Vagina (tissue), 2 donors: ENCODE measurements around the gene CACNA1D. TPM values are rescaled to one million over a fixed set of nuclear protein-coding genes. Genes with fewer than 3 reads are reported as not detected.

Experiments
- DNase-seq, 2 donors: peaks; one replicate each; pipeline ENCODE4 v3.0.0-alpha.2; 2017; ENCODE audit errors: extremely low spot score in 2 of 2
- H3K27ac ChIP-seq: fragments of 200-600 bp; sonication (generic); one replicate; pipeline ENCODE4 v1.5.1; 2019
- H3K27me3 ChIP-seq: fragments of 200-600 bp; sonication (generic); one replicate; pipeline ENCODE4 v1.5.1; 2019
- H3K36me3 ChIP-seq, 2 donors: fragments of 200-600 bp; sonication (generic); one replicate each; pipeline ENCODE4 v1.5.1; 2017 to 2019
- H3K4me1 ChIP-seq: fragments of 200-600 bp; sonication (generic); one replicate; pipeline ENCODE4 v1.5.1; 2019
- H3K4me3 ChIP-seq, 2 donors: fragments of 200-600 bp; sonication (generic); 1 replicate in 1 of 2; 2 replicates in 1 of 2; pipeline ENCODE4 v1.5.1; 2016 to 2019
- H3K9me3 ChIP-seq: fragments of 200-600 bp; sonication (generic); one replicate; pipeline ENCODE4 v1.5.1; 2019
- CTCF ChIP-seq, 3 experiments: fragments of 450-650 bp in 2 of 3; fragments of 200-600 bp in 1 of 3; sonication (generic) in 1 of 3; IDR thresholded peaks; one replicate each; pipeline ENCODE4 v1.5.1; 2017 to 2019; ENCODE audit warnings: antibody characterized with exemption in 3 of 3, mild to moderate bottlenecking in 2 of 3, moderate library complexity in 2 of 3
- POLR2A ChIP-seq, 2 donors: fragments of 450-650 bp; IDR thresholded peaks; one replicate each; pipeline ENCODE4 v1.6.1; 2017; ENCODE audit warnings: antibody characterized with exemption in 2 of 2, mild to moderate bottlenecking in 2 of 2, moderate library complexity in 2 of 2
- POLR2AphosphoS5 ChIP-seq, 2 donors: sonication (generic); formaldehyde crosslinking; IDR thresholded peaks; one replicate each; pipeline ENCODE4 v1.9.0; 2017; ENCODE audit warnings: antibody characterized with exemption in 2 of 2, mild to moderate bottlenecking in 2 of 2, low read depth in 1 of 2; ENCODE audit not compliant: insufficient read depth in 1 of 2
- intact Hi-C: fragments of 100-400 bp; cut with DNase I; formaldehyde crosslinking; loops from one replicate; pipeline ENCODE4 v1.15.1; 2023
- total RNA-seq: library from RNA; depleted of rRNA; stranded (reverse); fragments of >200 nt; gene quantifications from one replicate; pipeline ENCODE4 v1.2.3, GENCODE V29; 2016

The CACNA1D gene
- total RNA-seq, 1 donor from 2014 or later, result 0.74 TPM

GRCh38 chr3:53696401-53697172 lies 202.2 kb downstream of the CACNA1D start:
- Histone ChIP-seq H3K27me3 (no peaks in the 10 kb centered on the region), H3K4me3 (no peak overlapping the region), H3K36me3 (no peaks in the 10 kb centered on the region), H3K4me1 (no peaks in the 10 kb centered on the region), H3K9me3 (no peaks in the 10 kb centered on the region), H3K27ac (no peak overlapping the region)
- DNase-seq, result peak in 1 of 2 donors; percentile 69
- no peak for TF ChIP-seq POLR2AphosphoS5 (IDR thresholded peaks at IDR 0.05; ENCODE audit: insufficient read depth in 1 of 2, low read depth in 1 of 2)
- no peak for TF ChIP-seq CTCF (IDR thresholded peaks at IDR 0.05)
- TF ChIP-seq POLR2A (IDR thresholded peaks at IDR 0.05), result no peak
- intact Hi-C loops, result no loop called here

GRCh38 chr3:53700441-53700840 lies 206.0 kb downstream of the CACNA1D start:
- no peaks in the 10 kb centered on the region for H3K36me3 ChIP-seq
- H3K27me3 ChIP-seq, result no peaks in the 10 kb centered on the region
- no peaks in the 10 kb centered on the region for H3K9me3 ChIP-seq
- no peak overlapping the region for H3K27ac ChIP-seq
- no peak overlapping the region for H3K4me3 ChIP-seq
- peak in 1 of 2 donors; percentile 56 for DNase-seq
- intact Hi-C loops, result no loop called here
- no peak for TF ChIP-seq CTCF (IDR thresholded peaks at IDR 0.05)
- no peak for TF ChIP-seq POLR2AphosphoS5 (IDR thresholded peaks at IDR 0.05; ENCODE audit: insufficient read depth in 1 of 2, low read depth in 1 of 2)
- no peak for TF ChIP-seq POLR2A (IDR thresholded peaks at IDR 0.05)
- no peaks in the 10 kb centered on the region for H3K4me1 ChIP-seq

- no peak overlapping the region for H3K4me3 ChIP-seq
- intact Hi-C loops, result no loop called here
- no peak for TF ChIP-seq POLR2A (IDR thresholded peaks at IDR 0.05)
- TF ChIP-seq POLR2AphosphoS5 (IDR thresholded peaks at IDR 0.05; ENCODE audit: insufficient read depth in 1 of 2, low read depth in 1 of 2), result no peak
- no peak for TF ChIP-seq CTCF (IDR thresholded peaks at IDR 0.05)
- no peaks in the 10 kb centered on the region for H3K9me3 ChIP-seq
- H3K27ac ChIP-seq, result no peak overlapping the region
- H3K27me3 ChIP-seq, result no peaks in the 10 kb centered on the region
- H3K4me1 ChIP-seq, result no peaks in the 10 kb centered on the region
- peak; percentile 52 to 64 for DNase-seq
- H3K36me3 ChIP-seq, result no peaks in the 10 kb centered on the region
Measured at GRCh38 chr3:53702776-53703530, 208.5 kb downstream of the CACNA1D start.

DNA sequence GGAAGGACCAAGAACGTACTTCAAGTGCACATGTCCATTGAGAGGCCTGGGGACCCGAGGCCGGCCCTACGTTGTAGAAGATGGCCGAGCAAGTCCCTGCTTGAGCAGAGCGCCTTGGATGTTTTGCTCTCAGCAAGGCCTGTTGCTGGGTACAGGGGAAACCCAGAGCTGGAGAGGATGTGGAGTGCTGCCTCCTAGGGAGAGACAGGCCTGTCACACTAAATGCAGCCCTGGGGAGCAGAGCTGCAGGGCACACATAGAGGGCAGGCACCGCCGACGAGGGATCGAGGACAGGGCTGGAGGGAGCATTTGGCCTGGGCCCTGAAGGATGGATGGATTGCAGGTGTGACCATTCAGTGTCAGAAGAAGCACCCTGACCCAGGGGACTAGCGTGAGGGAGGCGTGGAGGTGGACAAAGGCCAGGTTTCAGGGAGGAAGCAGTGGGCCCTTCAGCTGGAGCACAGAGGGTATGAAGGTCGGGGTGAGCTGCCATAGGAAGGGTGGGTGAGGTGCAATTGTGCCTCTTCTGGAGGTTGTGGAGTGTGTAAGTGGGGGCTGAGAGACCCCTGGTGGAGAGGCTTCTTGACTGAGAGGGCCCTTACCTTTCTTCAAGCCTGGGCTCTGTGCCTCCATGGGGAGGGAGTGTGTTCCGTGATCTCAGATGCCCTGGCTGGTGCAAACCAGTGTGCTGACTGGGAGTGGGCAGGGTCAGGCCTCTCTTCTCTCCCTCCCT lies 209.4 kb downstream of the CACNA1D start:
- intact Hi-C loops, result no loop called here
- no peak overlapping the region for H3K4me3 ChIP-seq
- no peaks in the 10 kb centered on the region for H3K36me3 ChIP-seq
- no peak overlapping the region for H3K27ac ChIP-seq
- H3K27me3 ChIP-seq, result no peaks in the 10 kb centered on the region
- TF ChIP-seq CTCF (IDR thresholded peaks at IDR 0.05) (no peak), POLR2AphosphoS5 (IDR thresholded peaks at IDR 0.05; ENCODE audit: insufficient read depth in 1 of 2, low read depth in 1 of 2) (no peak)
- peak; percentile 65 to 85 for DNase-seq
- H3K9me3 ChIP-seq, result no peaks in the 10 kb centered on the region
- no peaks in the 10 kb centered on the region for H3K4me1 ChIP-seq
